Caco-2 (cell line): ENCODE data around the gene ECPAS. TPM values are rescaled to one million over a fixed set of nuclear protein-coding genes. Genes with fewer than 3 reads are reported as not detected.

Experiments
- BruUV-seq: library from RNA; stranded (reverse); fragments of 400-500 nt; replicated peaks from 2 replicates; lab custom pipeline; 2021; lab: Mats Ljungman, UMichigan
- CTCF ChIA-PET: fragments of 300-600 bp; sonication (Branson Sonifier 250); formaldehyde crosslinking; loops from one replicate; lab custom pipeline; 2022; ENCODE audit warnings: antibody characterized with exemption; lab: Charles Lee
- POLR2A ChIA-PET: fragments of 300-600 bp; sonication (Branson Sonifier 250); formaldehyde crosslinking; loops from one replicate; lab custom pipeline; 2022; ENCODE audit warnings: antibody characterized with exemption; lab: Charles Lee
- DNase-seq, 2 experiments: peaks; one replicate each; pipeline versions ENCODE4 v3.0.0 to v3.0.0-alpha.2; 2020 to 2022
- H3K27me3 ChIP-seq: replicated peaks from 2 replicates; pipeline ENCODE4 v1.6.0; 2011; ENCODE audit warnings: low read length; ENCODE audit not compliant: control insufficient read depth, insufficient read depth
- H3K36me3 ChIP-seq: 2 replicates; pipeline ENCODE4 v1.5.1; 2011; ENCODE audit warnings: low read length; ENCODE audit not compliant: control insufficient read depth, insufficient read depth
- H3K4me1 ChIP-seq: fragments of 250-450 bp; sonication (Bioruptor Pico); 2 replicates; pipeline ENCODE4 v1.5.1; 2020; ENCODE audit warnings: mild to moderate bottlenecking
- H3K4me3 ChIP-seq: 2 replicates; pipeline ENCODE4 v1.5.1; 2011; ENCODE audit warnings: low read depth, mild to moderate bottlenecking, control low read depth, low read length
- H3K9me3 ChIP-seq: fragments of 250-450 bp; sonication (Bioruptor Pico); 2 replicates; pipeline ENCODE4 v1.5.1; 2020; ENCODE audit warnings: mild to moderate bottlenecking, moderate library complexity
- H3K27ac Mint-ChIP-seq: one replicate; pipeline ENCODE4 v1.8.0; 2022; ENCODE audit warnings: mixed read lengths; ENCODE audit not compliant: unreplicated experiment
- H3K27me3 Mint-ChIP-seq: one replicate; pipeline ENCODE4 v1.8.0; 2022; ENCODE audit warnings: mixed read lengths; ENCODE audit not compliant: insufficient read depth, unreplicated experiment
- H3K36me3 Mint-ChIP-seq: one replicate; pipeline ENCODE4 v1.8.0; 2022; ENCODE audit warnings: mild to moderate bottlenecking, mixed read lengths; ENCODE audit not compliant: insufficient read depth, unreplicated experiment
- H3K4me1 Mint-ChIP-seq: one replicate; pipeline ENCODE4 v1.8.0; 2022; ENCODE audit warnings: low read depth, mixed read lengths; ENCODE audit not compliant: unreplicated experiment
- H3K4me3 Mint-ChIP-seq: one replicate; pipeline ENCODE4 v1.8.0; 2022; ENCODE audit warnings: mild to moderate bottlenecking, moderate library complexity, mixed read lengths; ENCODE audit not compliant: unreplicated experiment
- H3K9me3 Mint-ChIP-seq: one replicate; pipeline ENCODE4 v1.8.0; 2022; ENCODE audit warnings: mixed read lengths; ENCODE audit not compliant: unreplicated experiment
- intact Hi-C: fragments of 100-400 bp; cut with micrococcal nuclease; formaldehyde crosslinking; loops from one replicate; pipeline ENCODE4 v1.10.0; 2022; ENCODE audit not compliant: unreplicated experiment
- total RNA-seq: library from RNA; stranded (reverse); gene quantifications from 2 replicates; pipeline ENCODE4 v1.2.3, GENCODE V29; 2022
- TF ChIP-seq, protein P1 (sequence below), 2 experiments: fragments of 200-600 bp in 1 of 2; IDR thresholded peaks; 1 replicate in 1 of 2; 2 replicates in 1 of 2; pipeline versions ENCODE4 v1.5.1 to v1.8.0; 2011 to 2022; ENCODE audit warnings: antibody characterized with exemption in 1 of 2, control low read depth in 1 of 2, inconsistent platforms in 1 of 2, low read depth in 1 of 2, low read length in 1 of 2, mild to moderate bottlenecking in 1 of 2, moderate library complexity in 1 of 2; ENCODE audit not compliant: insufficient read depth in 1 of 2, severe bottlenecking in 1 of 2, unreplicated experiment in 1 of 2

Gene ECPAS
- total RNA-seq, 1 experiment from 2014 or later: 77.0 TPM

DNA sequence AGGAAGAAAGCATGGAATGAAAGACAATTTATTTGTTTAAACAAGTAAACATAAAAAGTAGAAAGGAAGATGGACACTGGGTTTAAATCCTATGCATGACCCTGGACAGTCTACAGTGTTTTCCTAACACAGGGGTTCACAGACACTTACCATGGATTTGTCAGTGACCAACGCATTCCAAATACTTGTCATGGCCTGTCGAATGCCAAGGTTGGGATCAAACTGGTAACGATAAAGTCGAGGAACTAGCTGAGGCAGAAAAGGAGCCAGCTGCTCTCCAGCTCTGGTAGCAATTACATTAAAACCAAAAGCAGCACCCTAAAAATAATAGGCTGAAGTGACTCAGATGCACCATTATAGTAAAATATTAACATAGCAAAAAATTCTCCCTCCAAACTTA is 94.8 kb downstream of the ECPAS start:
- no peaks in the 10 kb centered on the region for H3K9me3 ChIP-seq
- Mint-ChIP-seq H3K4me3 (no peak overlapping the region), H3K27me3 (no peaks in the 10 kb centered on the region), H3K36me3 (peaks cover 42% of the 10 kb centered on the region), H3K9me3 (no peaks in the 10 kb centered on the region), H3K4me1 (no peaks in the 10 kb centered on the region), H3K27ac (no peak overlapping the region)
- no peaks in the 10 kb centered on the region for H3K27me3 ChIP-seq
- H3K36me3 ChIP-seq: no peaks in the 10 kb centered on the region; the same call in 1 of the 2 replicates
- CTCF ChIA-PET: no interaction called here
- TF ChIP-seq, protein P1, sequence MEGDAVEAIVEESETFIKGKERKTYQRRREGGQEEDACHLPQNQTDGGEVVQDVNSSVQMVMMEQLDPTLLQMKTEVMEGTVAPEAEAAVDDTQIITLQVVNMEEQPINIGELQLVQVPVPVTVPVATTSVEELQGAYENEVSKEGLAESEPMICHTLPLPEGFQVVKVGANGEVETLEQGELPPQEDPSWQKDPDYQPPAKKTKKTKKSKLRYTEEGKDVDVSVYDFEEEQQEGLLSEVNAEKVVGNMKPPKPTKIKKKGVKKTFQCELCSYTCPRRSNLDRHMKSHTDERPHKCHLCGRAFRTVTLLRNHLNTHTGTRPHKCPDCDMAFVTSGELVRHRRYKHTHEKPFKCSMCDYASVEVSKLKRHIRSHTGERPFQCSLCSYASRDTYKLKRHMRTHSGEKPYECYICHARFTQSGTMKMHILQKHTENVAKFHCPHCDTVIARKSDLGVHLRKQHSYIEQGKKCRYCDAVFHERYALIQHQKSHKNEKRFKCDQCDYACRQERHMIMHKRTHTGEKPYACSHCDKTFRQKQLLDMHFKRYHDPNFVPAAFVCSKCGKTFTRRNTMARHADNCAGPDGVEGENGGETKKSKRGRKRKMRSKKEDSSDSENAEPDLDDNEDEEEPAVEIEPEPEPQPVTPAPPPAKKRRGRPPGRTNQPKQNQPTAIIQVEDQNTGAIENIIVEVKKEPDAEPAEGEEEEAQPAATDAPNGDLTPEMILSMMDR (IDR thresholded peaks at IDR 0.05; ENCODE audit: insufficient read depth in 1 of 2, low read depth in 1 of 2, low read length in 1 of 2, severe bottlenecking in 1 of 2, unreplicated experiment in 1 of 2): no peak
- H3K4me3 ChIP-seq: no peak overlapping the region
- H3K4me1 ChIP-seq: no peaks in the 10 kb centered on the region
- intact Hi-C loops: no loop called here
- BruUV-seq: no TSS peak
- no peak for DNase-seq
- POLR2A ChIA-PET: no interaction called here

DNA sequence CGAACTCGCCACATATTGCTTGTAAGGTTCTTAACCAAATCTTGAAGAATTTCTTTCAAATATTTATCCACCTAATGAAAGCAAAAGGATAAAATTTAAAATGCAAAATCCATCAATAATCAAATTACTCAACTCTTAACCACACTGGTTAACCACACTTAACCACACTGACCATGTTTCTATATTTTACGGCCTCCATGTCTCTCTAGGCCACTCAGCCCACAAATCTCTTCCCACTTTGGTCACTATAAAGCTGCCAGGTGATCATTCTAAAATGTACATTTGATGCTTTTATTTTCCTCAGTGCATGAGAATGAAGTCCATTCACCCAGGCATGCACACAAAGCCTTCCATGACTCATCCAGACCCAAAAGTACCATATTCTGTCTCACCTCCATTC is 97.8 kb downstream of the ECPAS start:
- no peaks in the 10 kb centered on the region for H3K9me3 ChIP-seq
- BruUV-seq: no TSS peak
- intact Hi-C loops: no loop called here
- ChIA-PET CTCF (no interaction called here), POLR2A (no interaction called here)
- H3K27me3 Mint-ChIP-seq: no peaks in the 10 kb centered on the region
- no peaks in the 10 kb centered on the region for H3K4me1 ChIP-seq
- H3K9me3 Mint-ChIP-seq: no peaks in the 10 kb centered on the region
- TF ChIP-seq, protein P1 (IDR thresholded peaks at IDR 0.05; ENCODE audit: insufficient read depth in 1 of 2, low read depth in 1 of 2, low read length in 1 of 2, severe bottlenecking in 1 of 2, unreplicated experiment in 1 of 2): no peak
- H3K4me1 Mint-ChIP-seq: no peaks in the 10 kb centered on the region
- no peaks in the 10 kb centered on the region for H3K27me3 ChIP-seq
- H3K27ac Mint-ChIP-seq: no peak overlapping the region
- no peaks in the 10 kb centered on the region; the same call in 1 of the 2 replicates for H3K36me3 ChIP-seq
- no peak overlapping the region for H3K4me3 Mint-ChIP-seq
- H3K36me3 Mint-ChIP-seq: peaks cover 41% of the 10 kb centered on the region
- DNase-seq: no peak
- H3K4me3 ChIP-seq: no peak overlapping the region

DNA sequence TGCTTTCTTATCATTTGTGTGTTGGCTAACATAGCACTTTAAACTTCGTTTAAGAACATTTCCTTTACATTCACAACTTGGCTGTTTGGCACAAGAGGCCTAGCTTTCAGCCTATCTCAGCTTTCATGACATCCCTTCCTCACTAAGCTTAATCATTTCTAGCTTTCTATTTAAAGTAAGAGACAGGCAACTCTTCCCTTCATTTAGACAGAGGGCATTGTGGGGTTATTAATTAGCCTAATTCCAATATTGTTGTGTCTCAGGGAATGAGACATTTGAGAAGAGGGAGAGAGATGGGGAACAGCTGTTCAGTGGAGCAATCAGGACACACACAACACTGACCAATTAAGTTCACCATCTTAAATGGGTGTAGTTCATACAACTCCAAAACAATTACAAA is 103.2 kb downstream of the ECPAS start:
- POLR2A ChIA-PET: no interaction called here
- Histone ChIP-seq H3K4me1 (no peaks in the 10 kb centered on the region), H3K9me3 (no peaks in the 10 kb centered on the region), H3K36me3 (no peaks in the 10 kb centered on the region; the same call in 1 of the 2 replicates), H3K4me3 (no peak overlapping the region), H3K27me3 (no peaks in the 10 kb centered on the region)
- DNase-seq: no peak
- TF ChIP-seq, protein P1 (IDR thresholded peaks at IDR 0.05; ENCODE audit: insufficient read depth in 1 of 2, low read depth in 1 of 2, low read length in 1 of 2, severe bottlenecking in 1 of 2, unreplicated experiment in 1 of 2): no peak
- no peaks in the 10 kb centered on the region for H3K4me1 Mint-ChIP-seq
- no peak overlapping the region for H3K4me3 Mint-ChIP-seq
- H3K36me3 Mint-ChIP-seq: peaks cover 56% of the 10 kb centered on the region
- no TSS peak for BruUV-seq
- H3K27ac Mint-ChIP-seq: no peak overlapping the region
- intact Hi-C loops: no loop called here
- CTCF ChIA-PET: interaction anchor here (0.6 kb wide), 1 partner anchor 350 kb away, joined by 8 read pairs; no protein-coding TSS in a partner anchor
- no peaks in the 10 kb centered on the region for H3K27me3 Mint-ChIP-seq
- no peaks in the 10 kb centered on the region for H3K9me3 Mint-ChIP-seq
